OCI-LY1 (cell line): ENCODE measurements around the gene CACNG4.

Experiments used
- H2AFZ ChIP-seq: fragments of 200-600 bp; sonication (generic), shearing (Covaris generic); 2 replicates; pipeline ENCODE4 v1.6.0; 2014; ENCODE audit warnings: antibody characterized with exemption, mild to moderate bottlenecking, low read length
- H3F3A ChIP-seq: fragments of 200-600 bp; sonication (generic), shearing (Covaris generic); 2 replicates; pipeline ENCODE4 v1.6.0; 2014; ENCODE audit warnings: mild to moderate bottlenecking, antibody characterized with exemption, low read length, moderate library complexity; ENCODE audit not compliant: insufficient read depth
- H3K27ac ChIP-seq: fragments of 200-600 bp; sonication (generic); 2 replicates; pipeline ENCODE4 v1.5.1; 2014; ENCODE audit warnings: low read length, mixed run types, mild to moderate bottlenecking, low read depth; ENCODE audit not compliant: poor library complexity, severe bottlenecking
- H3K27me3 ChIP-seq: fragments of 200-600 bp; sonication (generic); 2 replicates; pipeline ENCODE4 v1.6.0; 2014; ENCODE audit warnings: antibody characterized with exemption, mild to moderate bottlenecking, low read length, moderate library complexity; ENCODE audit not compliant: insufficient read depth
- H3K36me3 ChIP-seq: fragments of 200-600 bp; sonication (generic); 2 replicates; pipeline ENCODE4 v1.6.1; 2014; ENCODE audit warnings: mild to moderate bottlenecking, antibody characterized with exemption, low read length, moderate library complexity, mixed read lengths; ENCODE audit not compliant: insufficient read depth
- H3K4me1 ChIP-seq: fragments of 200-600 bp; sonication (generic); 2 replicates; pipeline ENCODE4 v1.5.1; 2014; ENCODE audit warnings: mild to moderate bottlenecking, low read length, moderate library complexity; ENCODE audit not compliant: insufficient read depth, severe bottlenecking
- H3K4me2 ChIP-seq: fragments of 200-600 bp; sonication (generic), shearing (Covaris generic); 2 replicates; pipeline ENCODE4 v1.6.1; 2014; ENCODE audit warnings: low read length
- H3K4me3 ChIP-seq: fragments of 200-600 bp; sonication (generic); 2 replicates; pipeline ENCODE4 v1.5.1; 2014; ENCODE audit warnings: low read length, low read depth, mild to moderate bottlenecking, mixed read lengths; ENCODE audit not compliant: poor library complexity, severe bottlenecking
- H3K79me2 ChIP-seq: fragments of 200-600 bp; shearing (Covaris generic); 2 replicates; pipeline ENCODE4 v1.6.1; 2016; ENCODE audit warnings: mixed run types, low read length, mixed read lengths; ENCODE audit not compliant: insufficient read depth
- H3K9ac ChIP-seq: fragments of 200-600 bp; sonication (generic), shearing (Covaris generic); 2 replicates; pipeline ENCODE4 v1.6.1; 2014; ENCODE audit warnings: mild to moderate bottlenecking, low read length, mixed read lengths
- H3K9me2 ChIP-seq: fragments of 200-600 bp; sonication (generic), shearing (Covaris generic); 2 replicates; pipeline ENCODE4 v1.6.1; 2014; ENCODE audit warnings: low read depth, mild to moderate bottlenecking, low read length, mixed read lengths
- H3K9me3 ChIP-seq: fragments of 200-600 bp; shearing (Covaris generic); 2 replicates; pipeline ENCODE4 v1.6.1; 2014; ENCODE audit warnings: low read length, mixed read lengths
- H4K20me1 ChIP-seq: fragments of 200-600 bp; sonication (generic), shearing (Covaris generic); 2 replicates; pipeline ENCODE4 v1.6.0; 2016; ENCODE audit warnings: mild to moderate bottlenecking, low read length; ENCODE audit not compliant: insufficient read depth
- EZH2 ChIP-seq: fragments of 200-600 bp; sonication (generic), shearing (Covaris generic); IDR thresholded peaks from 2 replicates; pipeline ENCODE4 v1.8.0; 2017; ENCODE audit warnings: borderline replicate concordance, mixed run types, mild to moderate bottlenecking, antibody characterized with exemption, low read length, moderate library complexity, mixed read lengths
- TF ChIP-seq, protein P1 (sequence below): fragments of 200-600 bp; sonication (generic), shearing (Covaris generic); IDR thresholded peaks from 2 replicates; pipeline ENCODE4 v1.5.1; 2017; ENCODE audit warnings: mild to moderate bottlenecking, antibody characterized with exemption, low read length, moderate library complexity, mixed read lengths

Gene CACNG4

DNA sequence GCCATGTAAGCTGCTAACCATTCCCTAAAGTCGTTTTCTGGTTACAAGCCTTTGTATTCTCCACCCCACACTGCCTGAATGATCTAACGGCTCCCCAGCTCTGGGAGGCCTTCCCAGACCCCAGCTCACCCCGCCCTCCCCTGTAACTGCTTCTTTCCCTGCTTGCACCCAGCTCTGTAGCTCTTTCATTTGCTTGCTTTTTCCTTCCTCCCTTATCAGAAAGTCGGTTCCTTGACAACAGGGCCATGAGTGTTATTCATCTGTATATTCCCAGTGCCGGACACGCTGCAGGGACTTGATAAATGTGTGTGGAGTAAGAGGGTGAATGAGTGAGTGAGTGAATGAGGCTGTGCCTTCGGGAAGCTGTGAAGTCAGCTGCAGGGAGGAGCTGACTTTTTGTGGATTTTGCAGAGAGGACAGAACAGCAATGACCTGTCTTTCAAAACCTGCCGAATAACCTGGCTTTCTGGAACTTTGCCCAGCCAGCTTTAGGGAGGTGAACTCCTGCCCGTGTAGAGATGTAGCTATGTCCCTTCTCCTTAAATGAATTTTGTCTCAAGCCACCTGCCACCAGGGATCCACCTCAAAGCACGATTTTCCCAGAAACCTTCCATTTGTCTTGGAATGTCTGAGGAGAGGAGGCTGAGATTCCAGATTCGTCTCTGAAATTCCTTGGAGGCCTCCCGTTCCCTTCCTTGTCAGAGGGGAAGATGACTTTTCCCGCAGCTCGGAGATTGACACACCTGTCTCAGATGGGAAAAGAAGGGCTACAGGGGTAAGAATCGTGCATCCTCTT, 20.0 kb upstream of the CACNG4 start:
- Histone ChIP-seq H3K4me2 (no peak overlapping the region), H3K9ac (no peak overlapping the region)

DNA sequence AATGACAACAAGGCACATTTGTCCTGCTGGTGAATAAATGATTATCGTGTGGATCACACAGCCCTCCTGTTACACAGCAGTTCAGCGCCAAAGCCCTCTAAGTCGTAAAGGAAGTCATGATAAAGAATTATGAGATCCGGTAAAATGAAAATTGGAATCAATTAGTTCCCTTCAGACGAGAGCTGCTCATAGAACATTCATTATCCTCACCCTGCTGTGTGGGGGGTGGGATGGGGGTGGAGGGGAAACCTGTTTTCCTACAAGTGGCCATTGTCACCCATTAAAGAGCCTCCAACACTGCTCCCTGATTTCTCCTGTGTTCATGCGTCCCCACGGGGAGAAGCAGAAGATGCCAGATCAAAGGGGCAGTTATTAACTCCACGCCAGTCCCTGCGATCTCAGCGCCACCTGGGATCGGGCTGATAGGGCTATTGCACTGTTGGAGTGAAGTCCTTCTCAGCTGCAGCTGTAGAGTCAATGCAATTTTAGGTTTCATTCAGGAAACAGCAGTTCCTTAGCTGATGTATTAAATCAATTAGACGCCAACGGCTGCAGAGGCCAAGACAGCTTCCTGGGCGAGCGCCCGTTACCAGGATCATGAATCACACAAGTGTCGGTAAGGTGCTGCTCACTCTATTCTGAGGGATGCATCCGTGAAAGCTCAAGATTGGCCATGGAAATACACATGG, 19.2 kb upstream of the CACNG4 start:
- H3K4me2 ChIP-seq: no peak overlapping the region
- no peaks in the 10 kb centered on the region for H3K9me2 ChIP-seq
- no peaks in the 10 kb centered on the region for H3K4me1 ChIP-seq
- no peak for TF ChIP-seq EZH2
- TF ChIP-seq, protein P1, sequence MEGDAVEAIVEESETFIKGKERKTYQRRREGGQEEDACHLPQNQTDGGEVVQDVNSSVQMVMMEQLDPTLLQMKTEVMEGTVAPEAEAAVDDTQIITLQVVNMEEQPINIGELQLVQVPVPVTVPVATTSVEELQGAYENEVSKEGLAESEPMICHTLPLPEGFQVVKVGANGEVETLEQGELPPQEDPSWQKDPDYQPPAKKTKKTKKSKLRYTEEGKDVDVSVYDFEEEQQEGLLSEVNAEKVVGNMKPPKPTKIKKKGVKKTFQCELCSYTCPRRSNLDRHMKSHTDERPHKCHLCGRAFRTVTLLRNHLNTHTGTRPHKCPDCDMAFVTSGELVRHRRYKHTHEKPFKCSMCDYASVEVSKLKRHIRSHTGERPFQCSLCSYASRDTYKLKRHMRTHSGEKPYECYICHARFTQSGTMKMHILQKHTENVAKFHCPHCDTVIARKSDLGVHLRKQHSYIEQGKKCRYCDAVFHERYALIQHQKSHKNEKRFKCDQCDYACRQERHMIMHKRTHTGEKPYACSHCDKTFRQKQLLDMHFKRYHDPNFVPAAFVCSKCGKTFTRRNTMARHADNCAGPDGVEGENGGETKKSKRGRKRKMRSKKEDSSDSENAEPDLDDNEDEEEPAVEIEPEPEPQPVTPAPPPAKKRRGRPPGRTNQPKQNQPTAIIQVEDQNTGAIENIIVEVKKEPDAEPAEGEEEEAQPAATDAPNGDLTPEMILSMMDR: no peak
- H3K27ac ChIP-seq: no peak overlapping the region
- no peaks in the 10 kb centered on the region for H3F3A ChIP-seq
- H3K9me3 ChIP-seq: no peaks in the 10 kb centered on the region
- H2AFZ ChIP-seq: no peak overlapping the region
- no peak overlapping the region for H3K9ac ChIP-seq
- no peak overlapping the region for H3K4me3 ChIP-seq
- 0 out of 2 replicates have a peak, but pooled peaks cover 18% of the 10 kb centered on the region for H3K27me3 ChIP-seq
- no peaks in the 10 kb centered on the region for H3K79me2 ChIP-seq
- no peaks in the 10 kb centered on the region for H3K36me3 ChIP-seq
- no peaks in the 10 kb centered on the region for H4K20me1 ChIP-seq

More for the DNA sequence above, 20.0 kb upstream of the CACNG4 start:
- Histone ChIP-seq H3K9me3 (no peaks in the 10 kb centered on the region), H3K9me2 (no peaks in the 10 kb centered on the region), H2AFZ (no peak overlapping the region), H3K4me3 (no peak overlapping the region), H3K36me3 (no peaks in the 10 kb centered on the region), H4K20me1 (no peaks in the 10 kb centered on the region), H3K79me2 (no peaks in the 10 kb centered on the region), H3K4me1 (no peaks in the 10 kb centered on the region), H3K27me3 (0 out of 2 replicates have a peak, but pooled peaks cover 18% of the 10 kb centered on the region), H3K27ac (no peak overlapping the region), H3F3A (no peaks in the 10 kb centered on the region)
- TF ChIP-seq, protein P1: no peak
- TF ChIP-seq EZH2: no peak

DNA sequence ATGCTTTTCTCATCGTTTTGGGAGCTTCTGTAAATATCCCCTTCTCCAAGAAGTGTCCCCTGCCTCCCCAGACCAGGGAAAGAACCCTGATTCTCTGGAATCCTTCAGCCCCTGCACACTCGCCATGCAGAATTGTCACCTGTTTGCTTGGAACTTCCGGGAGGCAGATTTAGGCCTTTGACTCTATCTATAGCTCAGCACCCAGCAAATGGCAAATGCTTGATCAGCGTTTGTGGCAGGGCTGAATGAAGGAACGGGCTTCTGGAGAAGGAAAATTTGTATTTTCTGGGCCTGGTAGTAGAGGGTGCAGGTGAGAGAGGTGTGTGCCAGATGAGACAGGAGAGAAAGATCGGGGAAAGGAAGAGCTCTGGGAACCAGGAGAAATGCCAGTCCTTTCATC, 18.3 kb upstream of the CACNG4 start:
- Histone ChIP-seq H3K9ac (no peak overlapping the region), H3K27me3 (0 out of 2 replicates have a peak, but pooled peaks cover 12% of the 10 kb centered on the region), H3K4me1 (no peaks in the 10 kb centered on the region), H3K9me3 (no peaks in the 10 kb centered on the region), H3F3A (no peaks in the 10 kb centered on the region), H3K4me3 (no peak overlapping the region), H3K27ac (no peak overlapping the region), H2AFZ (no peak overlapping the region), H3K79me2 (no peaks in the 10 kb centered on the region), H3K9me2 (no peaks in the 10 kb centered on the region), H3K36me3 (no peaks in the 10 kb centered on the region), H3K4me2 (no peak overlapping the region), H4K20me1 (no peaks in the 10 kb centered on the region)
- TF ChIP-seq, protein P1: no peak
- TF ChIP-seq EZH2: no peak
